ENCODE results near the gene HIPK1.

DNA sequence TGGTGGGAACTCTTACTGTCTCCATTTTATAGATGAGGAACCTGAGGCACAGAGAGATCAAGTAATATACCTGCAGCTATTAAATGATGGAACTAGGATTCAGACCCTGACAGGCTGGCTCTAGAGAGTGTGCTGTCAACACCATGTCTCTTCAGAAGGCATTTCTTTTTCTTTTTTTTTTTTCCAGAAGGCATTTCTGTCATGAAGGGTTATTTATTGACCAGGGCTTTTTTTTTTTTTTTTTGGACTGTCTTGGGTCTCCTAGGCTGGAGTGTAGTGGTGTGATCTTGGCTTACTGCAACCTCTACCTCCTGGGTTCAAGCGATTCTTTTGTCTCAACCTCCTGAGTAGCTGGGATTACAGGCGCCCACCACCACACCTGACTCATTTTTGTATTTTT is 22.6 kb downstream of the HIPK1 start:
- TF ChIP-seq POLR2AphosphoS5 (IDR thresholded peaks at IDR 0.05) (no peak), CTCF (IDR thresholded peaks at IDR 0.05) (no peak)

Measured in gastroesophageal sphincter (tissue), 3 donors.